Osteoblast (primary cell): ENCODE results near the gene CAMK1. TPM values are rescaled to one million over a fixed set of nuclear protein-coding genes. Genes with fewer than 3 reads are reported as not detected.
A peak's percentile ranks its signal among the peaks of the same experiment; 100 is the strongest.

Experiments
- DNase-seq: peaks from one replicate; pipeline ENCODE4 v3.0.0; 2011; ENCODE audit warnings: low spot score, mixed read lengths; ENCODE audit not compliant: insufficient read length; ENCODE audit errors: missing footprints
- H2AFZ ChIP-seq: 2 replicates; pipeline ENCODE4 v1.6.0; 2011; ENCODE audit warnings: mild to moderate bottlenecking, low read length
- H3K27ac ChIP-seq: 2 replicates; pipeline ENCODE4 v1.5.1; 2011; ENCODE audit warnings: mild to moderate bottlenecking, low read depth, low read length, moderate library complexity
- H3K27me3 ChIP-seq: 2 replicates; pipeline ENCODE4 v1.6.0; 2012; ENCODE audit warnings: mild to moderate bottlenecking, control low read depth, inconsistent platforms, low read length, moderate library complexity; ENCODE audit not compliant: insufficient read depth
- H3K36me3 ChIP-seq: 2 replicates; pipeline ENCODE4 v1.5.1; 2011; ENCODE audit warnings: mild to moderate bottlenecking, low read length, control low read depth, moderate library complexity; ENCODE audit not compliant: insufficient read depth
- H3K4me1 ChIP-seq: 2 replicates; pipeline ENCODE4 v1.5.1; 2011; ENCODE audit warnings: mild to moderate bottlenecking, low read length, control low read depth, moderate library complexity; ENCODE audit not compliant: insufficient read depth
- H3K4me2 ChIP-seq: 2 replicates; pipeline ENCODE4 v1.6.0; 2011; ENCODE audit warnings: mild to moderate bottlenecking, low read length; ENCODE audit not compliant: insufficient read depth
- H3K4me3 ChIP-seq: fragments of 200-600 bp; sonication (generic); 3 replicates; pipeline ENCODE4 v1.5.1; 2012; ENCODE audit warnings: mild to moderate bottlenecking, low read length, inconsistent platforms; ENCODE audit not compliant: insufficient read depth
- H3K79me2 ChIP-seq: 2 replicates; pipeline ENCODE4 v1.6.0; 2012; ENCODE audit warnings: mild to moderate bottlenecking, low read length, control low read depth, inconsistent platforms; ENCODE audit not compliant: insufficient read depth
- H3K9me3 ChIP-seq: 2 replicates; pipeline ENCODE4 v1.5.1; 2011; ENCODE audit warnings: low read depth, low read length, control low read depth
- H4K20me1 ChIP-seq: 2 replicates; pipeline ENCODE4 v1.6.0; 2012; ENCODE audit warnings: mild to moderate bottlenecking, low read length, control low read depth; ENCODE audit not compliant: insufficient read depth
- total RNA-seq: library from RNA; depleted of rRNA; stranded (reverse); fragments of >200 nt; gene quantifications from 2 replicates; pipeline ENCODE4 v1.2.3, GENCODE V29; 2012
- TF ChIP-seq, protein P1 (sequence below): IDR thresholded peaks from 2 replicates; pipeline ENCODE4 v1.5.1; 2011; ENCODE audit warnings: mild to moderate bottlenecking, low read depth, low read length, moderate library complexity; ENCODE audit errors: extremely low read depth

Gene CAMK1
- total RNA-seq, 1 donor = 22.1 TPM

DNA sequence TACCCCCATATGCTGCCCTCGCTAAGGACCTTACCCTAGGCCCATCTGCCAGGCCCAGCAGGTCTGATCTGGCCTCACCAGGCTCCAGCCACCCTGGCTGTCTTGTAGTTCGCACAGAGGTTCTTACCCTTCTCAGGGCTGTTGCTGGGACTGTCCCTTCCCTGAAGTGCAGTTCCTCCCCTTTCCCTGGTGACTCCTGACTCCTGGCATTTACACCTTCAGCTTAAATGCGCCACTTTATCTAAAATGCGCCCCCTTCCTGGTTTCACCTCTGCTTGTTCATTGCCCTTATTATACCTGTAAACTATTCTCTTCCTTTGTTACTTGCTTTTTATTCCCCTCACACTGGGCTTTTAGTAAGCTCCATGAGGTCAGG is 39.5 kb upstream of the CAMK1 start:
- H3K4me1 ChIP-seq = peaks cover 7% of the 10 kb centered on the region
- peak; percentile 47 for DNase-seq
- H3K4me2 ChIP-seq = peak overlapping the region; percentile 80
- peak overlapping the region; percentile 51 for H2AFZ ChIP-seq
- H3K4me3 ChIP-seq = peak overlapping the region; percentile 79
- TF ChIP-seq, protein P1, sequence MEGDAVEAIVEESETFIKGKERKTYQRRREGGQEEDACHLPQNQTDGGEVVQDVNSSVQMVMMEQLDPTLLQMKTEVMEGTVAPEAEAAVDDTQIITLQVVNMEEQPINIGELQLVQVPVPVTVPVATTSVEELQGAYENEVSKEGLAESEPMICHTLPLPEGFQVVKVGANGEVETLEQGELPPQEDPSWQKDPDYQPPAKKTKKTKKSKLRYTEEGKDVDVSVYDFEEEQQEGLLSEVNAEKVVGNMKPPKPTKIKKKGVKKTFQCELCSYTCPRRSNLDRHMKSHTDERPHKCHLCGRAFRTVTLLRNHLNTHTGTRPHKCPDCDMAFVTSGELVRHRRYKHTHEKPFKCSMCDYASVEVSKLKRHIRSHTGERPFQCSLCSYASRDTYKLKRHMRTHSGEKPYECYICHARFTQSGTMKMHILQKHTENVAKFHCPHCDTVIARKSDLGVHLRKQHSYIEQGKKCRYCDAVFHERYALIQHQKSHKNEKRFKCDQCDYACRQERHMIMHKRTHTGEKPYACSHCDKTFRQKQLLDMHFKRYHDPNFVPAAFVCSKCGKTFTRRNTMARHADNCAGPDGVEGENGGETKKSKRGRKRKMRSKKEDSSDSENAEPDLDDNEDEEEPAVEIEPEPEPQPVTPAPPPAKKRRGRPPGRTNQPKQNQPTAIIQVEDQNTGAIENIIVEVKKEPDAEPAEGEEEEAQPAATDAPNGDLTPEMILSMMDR = no peak
- H3K79me2 ChIP-seq = peaks cover 1% of the 10 kb centered on the region
- H3K36me3 ChIP-seq = peaks cover 46% of the 10 kb centered on the region
- H3K27me3 ChIP-seq = no peaks in the 10 kb centered on the region
- no peaks in the 10 kb centered on the region for H4K20me1 ChIP-seq
- H3K9me3 ChIP-seq = no peaks in the 10 kb centered on the region
- peak overlapping the region; percentile 74 for H3K27ac ChIP-seq

DNA sequence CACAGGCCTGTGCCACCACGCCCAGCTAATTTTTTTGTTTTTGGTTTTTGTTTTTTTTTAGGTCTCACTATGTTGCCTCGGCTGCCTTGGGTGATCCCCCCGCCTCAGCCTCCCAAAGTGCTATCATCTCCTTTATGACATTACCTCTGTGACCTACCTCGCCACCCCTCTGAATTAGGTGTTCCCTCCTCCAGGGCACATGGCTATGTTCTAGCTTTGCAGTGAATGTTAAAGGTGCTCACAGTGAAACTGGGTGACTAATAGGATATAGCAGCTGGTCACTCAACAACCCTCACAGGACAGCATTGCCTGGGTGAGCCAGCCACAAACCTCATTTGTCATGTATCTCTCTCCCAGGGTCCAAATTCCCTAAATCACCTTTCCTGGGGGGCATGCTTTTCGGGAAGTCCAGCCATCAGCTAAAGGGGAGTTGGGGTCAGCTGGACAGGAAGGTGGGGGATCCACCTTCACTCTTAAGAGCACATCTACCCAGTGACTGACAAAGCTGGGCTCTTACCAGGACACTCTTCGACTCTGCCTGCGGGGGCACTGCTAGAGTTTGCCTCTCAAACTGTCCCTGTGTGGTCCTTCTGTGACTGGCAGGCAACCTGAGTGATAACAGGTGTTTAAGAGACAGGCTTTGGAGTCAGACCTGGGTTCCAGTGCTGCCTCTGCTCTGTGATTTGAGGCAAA is 38.7 kb upstream of the CAMK1 start:
- peaks cover 6% of the 10 kb centered on the region for H3K79me2 ChIP-seq
- no peak overlapping the region for H2AFZ ChIP-seq
- H3K27ac ChIP-seq = peak overlapping the region; percentile 74
- H3K4me2 ChIP-seq = peak overlapping the region; percentile 80
- H3K27me3 ChIP-seq = no peaks in the 10 kb centered on the region
- H4K20me1 ChIP-seq = no peaks in the 10 kb centered on the region
- peaks cover 49% of the 10 kb centered on the region for H3K36me3 ChIP-seq
- H3K4me1 ChIP-seq = peaks cover 7% of the 10 kb centered on the region
- TF ChIP-seq, protein P1 = peak; percentile 43
- peak; percentile 68 for DNase-seq
- no peak overlapping the region for H3K4me3 ChIP-seq
- H3K9me3 ChIP-seq = no peaks in the 10 kb centered on the region

DNA sequence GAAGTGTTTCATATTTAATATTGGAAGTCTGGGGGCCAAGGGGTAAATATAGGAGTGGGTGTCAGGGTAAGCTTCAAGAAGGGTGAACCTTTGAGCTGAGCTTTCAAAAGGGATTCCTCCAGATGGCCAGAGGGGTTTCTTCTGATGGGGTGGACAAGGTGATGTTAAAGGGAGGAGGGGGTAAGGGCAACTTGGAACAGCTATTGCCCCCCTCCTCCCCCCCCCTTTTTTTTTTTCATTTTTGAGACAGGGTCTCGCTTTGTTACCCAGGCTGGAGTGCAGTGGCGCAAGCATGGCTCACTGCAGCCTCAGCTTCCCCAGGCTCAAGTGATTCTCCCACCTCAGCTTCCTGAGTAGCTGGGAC is 38.2 kb upstream of the CAMK1 start:
- no peak overlapping the region for H3K4me2 ChIP-seq
- H2AFZ ChIP-seq = no peak overlapping the region
- no peak for DNase-seq
- H3K27me3 ChIP-seq = no peaks in the 10 kb centered on the region
- TF ChIP-seq, protein P1 = no peak
- no peak overlapping the region for H3K4me3 ChIP-seq
- H3K4me1 ChIP-seq = peaks cover 7% of the 10 kb centered on the region
- peaks cover 54% of the 10 kb centered on the region for H3K36me3 ChIP-seq
- peaks cover 11% of the 10 kb centered on the region for H3K79me2 ChIP-seq
- H4K20me1 ChIP-seq = no peaks in the 10 kb centered on the region
- no peak overlapping the region for H3K27ac ChIP-seq
- H3K9me3 ChIP-seq = no peaks in the 10 kb centered on the region

DNA sequence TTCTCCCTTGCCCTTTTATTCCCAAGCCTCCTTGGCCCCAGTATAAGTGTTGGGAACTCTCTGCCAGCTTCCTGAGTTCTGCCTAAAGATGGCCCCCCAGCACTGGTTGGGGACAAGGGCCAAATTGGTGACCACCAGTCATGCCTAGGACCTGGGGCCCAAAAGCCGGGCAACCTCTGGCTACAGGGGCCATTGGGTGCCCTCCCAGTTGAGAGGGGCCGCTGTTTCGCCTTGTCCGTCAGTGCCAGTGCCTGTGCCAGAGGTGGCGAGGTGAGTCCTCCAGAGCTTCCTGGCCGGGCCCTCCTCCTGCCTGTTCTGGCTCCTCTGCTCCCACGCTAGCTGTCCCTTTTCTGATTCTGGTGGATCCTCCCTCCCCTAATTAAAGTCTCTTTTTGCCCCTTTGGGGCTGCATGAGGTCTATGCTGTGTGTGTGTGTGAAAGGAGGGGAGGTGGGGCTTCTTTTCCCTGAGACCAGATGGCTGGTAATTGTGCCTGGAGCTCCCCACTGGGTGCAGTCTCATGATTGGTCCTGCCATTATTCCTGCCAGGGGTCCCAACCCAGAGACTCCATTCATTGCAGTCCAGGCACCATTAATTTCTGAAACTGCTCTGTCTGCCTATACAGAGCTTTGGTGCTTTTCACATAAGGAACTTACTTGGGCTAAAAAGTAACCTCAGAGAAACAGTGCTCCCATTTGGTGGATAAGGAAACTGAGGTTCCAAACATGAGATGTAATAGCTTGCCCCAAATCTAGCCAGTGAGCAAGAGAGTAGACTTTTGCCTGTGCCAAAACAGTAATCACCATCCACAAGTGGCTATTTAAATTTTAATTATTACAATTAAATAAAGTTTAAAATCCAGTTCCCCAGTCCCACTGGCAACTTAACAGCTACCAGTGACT is 37.2 kb upstream of the CAMK1 start:
- TF ChIP-seq, protein P1 = no peak
- no peak overlapping the region for H3K4me2 ChIP-seq
- no peak overlapping the region for H2AFZ ChIP-seq
- H3K36me3 ChIP-seq = peaks cover 59% of the 10 kb centered on the region
- H3K4me3 ChIP-seq = no peak overlapping the region
- H4K20me1 ChIP-seq = no peaks in the 10 kb centered on the region
- H3K9me3 ChIP-seq = no peaks in the 10 kb centered on the region
- H3K27ac ChIP-seq = no peak overlapping the region
- peak; percentile 42 for DNase-seq
- peaks cover 7% of the 10 kb centered on the region for H3K4me1 ChIP-seq
- no peaks in the 10 kb centered on the region for H3K27me3 ChIP-seq
- peaks cover 11% of the 10 kb centered on the region for H3K79me2 ChIP-seq
